H1 (cell line): ENCODE data around the gene RNF133.

Experiments used
- BCL11A ChIP-seq, 2 experiments: IDR thresholded peaks; one replicate each; pipeline ENCODE4 v1.6.1; 2011; ENCODE audit warnings: low read depth in 2 of 2, low read length in 2 of 2, mild to moderate bottlenecking in 2 of 2
- CHD1 ChIP-seq: IDR thresholded peaks from 2 replicates; pipeline ENCODE4 v1.6.1; 2012; ENCODE audit warnings: low read depth, low read length, improper control_type of control experiment
- CTCF ChIP-seq, 3 experiments: IDR thresholded peaks; 1 replicate in 2 of 3; 2 replicates in 1 of 3; pipeline versions ENCODE4 v1.5.1 to v1.6.1; 2011; ENCODE audit warnings: low read length in 3 of 3, mild to moderate bottlenecking in 3 of 3, inconsistent platforms in 2 of 3, low read depth in 1 of 3, moderate library complexity in 1 of 3; ENCODE audit not compliant: insufficient read depth in 1 of 3; ENCODE audit errors: control extremely low read depth in 1 of 3
- TAF1 ChIP-seq: IDR thresholded peaks from 2 replicates; pipeline ENCODE4 v1.6.1; 2011; ENCODE audit warnings: mild to moderate bottlenecking, low read depth, low read length
- YY1 ChIP-seq: IDR thresholded peaks from 2 replicates; pipeline ENCODE4 v1.6.1; 2011; ENCODE audit warnings: low read depth, mild to moderate bottlenecking, low read length

GRCh38 chr7:122673951-122674350 lies 25.0 kb downstream of the RNF133 start:
- no peak for TF ChIP-seq YY1
- TF ChIP-seq CTCF (IDR thresholded peaks at IDR 0.05; ENCODE audit: control extremely low read depth in 1 of 3, insufficient read depth in 1 of 3, low read depth in 1 of 3, low read length in 3 of 3): no peak
- TF ChIP-seq BCL11A (IDR thresholded peaks at IDR 0.05; ENCODE audit: low read depth in 2 of 2, low read length in 2 of 2): no peak
- no peak for TF ChIP-seq TAF1
- no peak for TF ChIP-seq CHD1
